ENCODE data around the gene RGS9.

Gene RGS9

DNA sequence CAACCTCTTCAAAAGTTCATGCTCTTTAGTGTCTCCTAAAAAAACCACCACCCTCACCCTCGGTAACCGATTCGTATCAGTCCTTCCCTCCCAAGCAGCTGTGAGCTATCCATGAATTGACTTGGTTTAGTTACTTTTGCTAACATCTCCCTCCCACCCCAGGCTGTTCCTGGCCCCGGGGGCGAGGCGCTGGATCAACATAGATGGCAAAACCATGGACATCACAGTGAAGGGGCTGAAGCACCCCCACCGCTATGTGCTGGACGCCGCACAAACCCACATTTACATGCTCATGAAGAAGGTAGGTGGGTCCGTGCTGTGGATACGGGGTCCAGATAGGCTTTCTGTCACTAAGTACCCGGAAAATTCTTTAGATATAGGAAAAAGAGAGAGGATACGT is 66.8 kb downstream of the RGS9 start:
- no peak for DNase-seq (ENCODE audit: low read depth in 4 of 4, low spot score in 1 of 4)

DNA sequence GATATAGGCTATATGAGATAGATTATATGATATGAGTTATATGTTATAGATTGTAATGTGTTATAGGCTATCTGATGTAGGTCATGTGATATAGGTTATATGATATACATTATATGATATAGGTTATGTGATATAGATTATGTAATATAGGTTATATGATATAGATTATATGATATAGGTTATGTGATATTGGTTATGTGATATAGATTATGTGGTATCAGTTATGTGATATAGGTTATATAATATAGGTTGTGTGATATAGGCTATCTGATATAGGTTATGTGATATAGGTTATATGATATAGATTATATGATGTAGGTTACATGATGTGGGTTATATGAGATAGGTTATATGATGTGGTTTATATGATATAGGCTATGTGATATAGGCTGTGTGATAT is 68.5 kb downstream of the RGS9 start:
- DNase-seq (ENCODE audit: low read depth in 4 of 4, low spot score in 1 of 4) = no peak

DNA sequence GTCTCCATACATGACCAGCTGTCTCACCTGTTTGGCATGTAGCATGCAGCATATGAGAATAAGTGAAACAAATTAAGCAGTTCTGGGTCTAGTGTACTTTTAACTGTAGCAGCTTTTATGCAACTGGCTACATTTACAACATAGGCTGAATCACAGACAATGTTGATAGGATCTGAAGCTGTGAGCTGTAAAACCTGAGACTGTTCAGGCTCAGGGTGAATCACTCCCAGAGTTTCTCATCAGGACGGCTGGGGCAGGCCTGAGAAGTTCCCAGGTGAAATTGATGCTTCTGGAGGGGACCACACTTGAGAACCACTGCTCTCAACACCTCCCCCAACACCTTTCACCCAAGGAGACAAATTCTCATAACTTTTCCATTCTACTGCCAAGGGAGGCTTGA is 70.3 kb downstream of the RGS9 start:
- peak in 1 of 4 experiments; percentile 24 for DNase-seq (ENCODE audit: low read depth in 4 of 4, low spot score in 1 of 4)

DNA sequence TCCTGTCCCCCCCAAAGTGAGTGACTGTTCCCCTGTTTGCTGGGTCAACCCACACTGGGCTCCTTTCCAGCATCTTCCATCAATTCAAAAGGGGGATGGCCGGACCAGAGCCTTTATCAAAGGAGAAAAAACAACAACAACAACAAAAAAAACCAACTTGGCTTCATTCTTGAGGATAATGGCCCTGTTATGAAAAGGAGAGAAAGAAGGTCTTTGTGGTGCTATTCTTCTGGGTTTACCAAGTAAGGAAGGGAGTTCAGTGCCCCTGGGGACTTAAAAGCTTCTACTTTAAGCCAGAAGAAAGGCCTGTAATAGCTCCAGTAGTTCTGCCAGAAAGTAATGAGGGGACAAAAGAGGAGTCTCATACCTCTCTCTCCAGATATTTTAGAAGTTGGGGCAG is 71.5 kb downstream of the RGS9 start:
- DNase-seq (ENCODE audit: low read depth in 4 of 4, low spot score in 1 of 4) = no peak

DNA sequence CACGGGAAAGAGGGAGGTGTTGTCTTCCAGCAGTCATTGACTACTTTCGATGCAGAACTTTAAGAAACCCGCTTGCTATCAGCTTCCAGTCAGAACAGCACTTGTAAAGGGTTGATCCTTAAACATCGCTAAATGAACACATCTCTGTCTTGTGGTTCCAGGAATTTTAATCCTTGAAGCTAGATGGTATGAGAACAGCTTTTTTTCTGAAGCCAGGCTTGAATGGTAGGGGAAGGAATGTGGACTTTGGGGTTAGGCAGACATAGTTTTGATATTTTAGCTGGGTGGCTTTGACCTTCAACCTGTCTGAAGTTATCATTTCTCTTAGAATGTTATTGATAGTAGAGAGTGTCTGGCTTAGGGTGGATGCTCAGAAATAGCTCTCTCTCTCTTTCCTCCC is 81.1 kb downstream of the RGS9 start:
- no peak for DNase-seq (ENCODE audit: low read depth in 4 of 4, low spot score in 1 of 4)

DNA sequence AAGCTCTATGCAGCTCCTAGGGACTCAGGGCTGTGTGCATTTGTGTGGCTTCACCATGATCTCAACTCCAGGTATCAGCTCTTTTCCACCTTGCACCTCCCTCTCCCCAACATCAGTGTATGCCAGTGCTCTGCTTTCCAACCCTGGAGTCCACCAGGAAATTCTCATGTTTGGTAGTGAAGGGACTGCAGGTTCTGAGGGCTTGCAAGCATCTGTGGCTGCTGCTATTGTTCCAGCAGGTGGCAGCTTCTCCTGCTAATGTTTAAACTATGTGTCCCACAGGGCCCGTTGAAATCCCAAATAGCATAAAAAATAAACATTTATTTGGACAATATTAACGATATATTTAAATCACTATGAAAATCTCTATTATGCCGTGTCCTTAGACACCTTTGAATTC is 82.0 kb downstream of the RGS9 start:
- no peak for DNase-seq (ENCODE audit: low read depth in 4 of 4, low spot score in 1 of 4)

DNA sequence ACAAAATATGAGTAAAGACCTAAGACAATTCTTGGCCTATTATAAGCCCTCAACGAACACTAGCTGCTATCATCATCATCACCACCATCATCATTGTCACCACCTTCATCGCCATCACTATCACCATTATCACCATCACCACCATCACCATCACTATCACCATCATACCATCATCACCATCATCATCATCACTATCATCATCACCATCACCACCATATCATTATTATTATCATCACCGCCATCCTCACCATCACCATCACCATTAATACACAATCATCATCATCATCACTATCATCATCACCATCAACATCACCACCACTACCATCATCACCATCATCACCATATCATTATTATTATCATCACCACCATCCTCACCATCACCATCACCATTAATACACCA is 82.5 kb downstream of the RGS9 start:
- DNase-seq (ENCODE audit: low read depth in 4 of 4, low spot score in 1 of 4) = no peak

DNA sequence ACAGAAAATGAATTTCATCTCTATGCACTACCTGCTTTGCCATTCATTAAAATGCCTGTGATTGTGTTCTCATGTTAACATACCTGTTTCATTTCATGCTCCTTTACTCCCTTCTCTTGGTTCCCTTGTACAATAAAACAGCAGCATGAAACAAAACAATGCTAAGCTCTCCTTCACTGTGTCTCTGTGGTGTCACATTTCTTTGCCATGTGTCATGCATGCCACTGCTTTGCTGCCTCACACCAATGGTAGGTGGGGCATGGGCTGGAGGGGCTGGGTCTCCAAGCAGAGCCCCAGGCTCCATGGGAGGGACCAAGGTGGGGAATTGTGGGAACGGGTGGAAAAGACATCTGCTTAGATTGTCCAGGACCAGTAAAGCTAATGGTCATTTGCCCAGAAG is 83.6 kb downstream of the RGS9 start:
- no peak for DNase-seq (ENCODE audit: low read depth in 4 of 4, low spot score in 1 of 4)

DNA sequence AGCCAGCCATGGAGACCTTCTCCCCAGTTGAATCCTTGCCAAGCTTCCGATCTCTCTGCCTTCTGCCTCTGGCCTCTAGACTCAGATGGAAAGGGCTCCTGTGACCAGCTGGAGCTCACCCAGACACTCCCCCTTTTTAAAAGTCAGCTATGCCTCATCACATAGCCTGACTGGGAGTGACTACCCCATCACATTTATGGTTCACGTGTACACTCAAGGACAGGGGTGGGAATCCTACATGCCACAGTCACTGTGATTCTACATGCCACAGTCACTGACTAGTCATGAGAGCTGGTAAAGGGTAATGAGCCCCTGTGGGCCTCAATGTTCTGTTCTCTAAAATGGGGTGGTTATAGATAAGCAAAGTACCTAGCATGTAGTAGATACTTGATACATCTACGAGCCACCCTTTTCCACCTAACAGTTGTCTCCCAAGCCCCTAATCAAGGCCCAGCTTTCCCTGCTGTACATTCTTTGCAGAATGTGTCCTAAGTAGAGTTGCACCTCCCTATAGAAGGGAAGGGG is 85.1 kb downstream of the RGS9 start:
- DNase-seq (ENCODE audit: low read depth in 4 of 4, low spot score in 1 of 4) = no peak

DNA sequence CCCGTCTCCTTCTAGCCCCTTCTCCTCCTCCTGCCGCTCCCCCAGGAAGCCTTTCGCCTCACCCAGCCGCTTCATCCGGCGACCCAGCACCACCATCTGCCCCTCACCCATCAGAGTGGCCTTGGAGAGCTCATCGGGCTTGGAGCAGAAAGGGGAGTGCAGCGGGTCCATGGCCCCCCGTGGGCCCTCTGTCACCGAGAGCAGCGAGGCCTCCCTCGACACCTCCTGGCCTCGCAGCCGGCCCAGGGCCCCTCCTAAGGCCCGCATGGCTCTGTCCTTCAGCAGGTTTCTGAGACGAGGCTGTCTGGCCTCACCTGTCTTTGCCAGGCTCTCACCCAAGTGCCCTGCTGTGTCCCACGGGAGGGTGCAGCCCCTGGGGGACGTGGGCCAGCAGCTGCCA is 87.9 kb downstream of the RGS9 start:
- no peak for DNase-seq (ENCODE audit: low read depth in 4 of 4, low spot score in 1 of 4)

DNA sequence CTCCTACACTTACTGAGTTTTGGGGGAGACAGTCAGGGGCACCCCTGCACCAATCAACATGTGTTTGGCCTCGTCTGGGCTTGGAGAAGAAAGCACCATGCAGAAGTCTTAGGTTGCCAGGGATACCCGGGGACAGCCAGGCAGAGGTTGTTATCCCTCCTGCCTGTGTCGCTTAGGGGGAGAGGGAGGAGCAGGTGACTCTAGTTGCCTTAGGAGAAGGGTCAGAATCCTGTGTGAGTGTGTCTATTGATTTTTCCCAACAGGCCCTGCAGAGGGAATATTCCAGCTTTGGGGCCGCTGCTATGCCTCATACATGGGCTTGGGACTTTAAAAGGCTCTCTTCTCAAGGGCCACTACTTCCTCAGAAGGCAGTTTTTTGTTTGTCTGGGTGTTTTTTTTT is 89.1 kb downstream of the RGS9 start:
- DNase-seq (ENCODE audit: low read depth in 4 of 4, low spot score in 1 of 4) = no peak

DNA sequence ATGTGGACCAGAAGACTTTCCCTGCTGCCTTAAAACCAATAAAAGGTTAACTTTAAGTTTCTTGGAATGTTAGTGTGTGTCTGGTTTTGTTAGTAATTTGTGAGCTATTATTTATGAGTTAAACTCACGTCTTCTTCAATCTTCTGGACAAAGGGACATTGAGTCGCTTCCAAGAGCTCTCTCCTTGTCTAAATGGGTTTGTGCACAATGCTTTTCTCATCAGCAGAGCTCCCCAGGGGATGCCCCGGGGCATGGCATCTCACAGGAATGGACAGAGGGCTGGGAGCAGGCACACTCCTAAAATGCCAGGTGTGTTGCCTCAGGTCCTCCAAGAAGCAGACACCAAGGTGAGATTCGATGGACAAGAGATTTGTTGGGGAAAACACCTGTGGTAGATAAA is 90.5 kb downstream of the RGS9 start:
- no peak for DNase-seq (ENCODE audit: low read depth in 4 of 4, low spot score in 1 of 4)

DNA sequence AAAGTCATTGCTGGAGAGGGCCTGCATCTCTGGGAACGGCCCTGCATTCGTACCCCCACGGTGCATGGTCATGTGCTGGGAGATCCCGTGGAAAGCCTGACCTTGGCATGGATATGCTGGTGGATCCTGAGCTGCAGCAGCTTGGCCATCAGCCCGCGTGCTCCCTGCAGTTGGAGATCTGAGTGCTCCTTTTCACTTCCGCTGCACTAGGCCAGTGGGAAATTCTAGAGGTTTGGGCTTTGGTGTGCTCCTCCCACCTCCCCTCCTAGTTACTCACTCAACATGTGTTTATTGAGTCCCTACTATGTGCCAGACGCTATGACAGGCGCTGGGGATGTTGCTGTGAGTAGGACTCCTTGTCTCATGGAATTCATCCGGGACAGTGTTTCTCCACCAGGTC is 91.1 kb downstream of the RGS9 start:
- DNase-seq (ENCODE audit: low read depth in 4 of 4, low spot score in 1 of 4) = no peak

DNA sequence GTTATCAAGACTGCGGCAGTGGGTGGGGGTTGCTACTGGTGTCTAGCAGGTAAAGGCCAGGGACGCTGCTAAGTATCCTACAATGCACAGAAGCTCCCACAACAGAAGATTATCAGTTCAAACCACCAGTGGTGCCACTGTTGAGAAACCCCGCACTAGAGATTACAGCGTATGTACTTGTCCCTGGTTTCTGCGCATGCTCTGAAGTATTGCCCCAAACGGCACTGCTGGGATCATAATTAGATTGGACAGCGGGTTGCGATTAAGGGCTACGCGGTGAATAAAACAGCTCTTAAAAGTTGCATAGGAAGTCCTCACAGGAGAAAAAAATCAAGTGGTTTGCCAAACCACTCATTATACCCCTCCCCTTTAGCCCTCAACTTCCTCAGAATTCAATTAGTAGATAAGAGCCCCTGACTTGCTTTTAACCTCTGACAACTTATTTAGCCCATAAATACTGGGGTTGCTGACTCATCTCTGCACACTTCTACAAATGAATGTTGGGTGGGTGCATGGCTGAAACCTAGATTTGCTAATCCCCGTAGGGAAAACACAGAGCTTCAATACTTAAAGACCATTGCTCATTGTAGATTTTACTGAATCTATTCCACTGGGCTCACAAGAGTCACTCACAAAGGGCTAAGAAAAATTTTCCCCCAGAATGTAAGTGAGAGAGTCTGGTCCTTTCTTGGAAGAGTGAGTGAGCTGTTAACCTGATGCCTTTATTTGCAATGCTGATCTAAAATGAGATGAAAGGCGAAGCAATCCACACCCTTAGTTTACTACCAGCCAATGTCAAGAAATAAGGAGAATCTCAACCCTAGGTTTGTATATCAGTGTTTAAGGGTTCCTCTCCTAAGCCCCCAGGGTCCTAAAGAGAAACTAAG is 91.8 kb downstream of the RGS9 start:
- peak in 3 of 4 experiments; percentile 25 to 48 (median 32) for DNase-seq (ENCODE audit: low read depth in 4 of 4, low spot score in 1 of 4)

DNA sequence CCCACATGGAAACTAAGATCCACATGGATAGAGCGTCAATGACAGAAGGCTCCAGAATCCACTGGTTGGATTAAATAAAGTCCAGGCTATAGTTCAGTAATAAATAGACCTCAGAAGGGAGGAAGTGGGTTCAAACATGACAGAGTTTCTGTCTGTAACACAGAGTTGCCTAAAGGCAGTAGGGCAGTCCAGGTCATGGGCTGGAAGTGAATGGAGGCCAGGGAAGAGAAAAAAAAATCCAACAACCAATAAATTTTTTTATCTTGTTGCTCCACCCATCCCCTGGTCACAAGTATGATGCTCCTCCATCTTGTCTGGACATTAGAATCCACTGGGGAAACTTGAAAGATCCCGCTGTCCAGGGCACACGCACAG is 92.4 kb downstream of the RGS9 start:
- no peak for DNase-seq (ENCODE audit: low read depth in 4 of 4, low spot score in 1 of 4)

DNA sequence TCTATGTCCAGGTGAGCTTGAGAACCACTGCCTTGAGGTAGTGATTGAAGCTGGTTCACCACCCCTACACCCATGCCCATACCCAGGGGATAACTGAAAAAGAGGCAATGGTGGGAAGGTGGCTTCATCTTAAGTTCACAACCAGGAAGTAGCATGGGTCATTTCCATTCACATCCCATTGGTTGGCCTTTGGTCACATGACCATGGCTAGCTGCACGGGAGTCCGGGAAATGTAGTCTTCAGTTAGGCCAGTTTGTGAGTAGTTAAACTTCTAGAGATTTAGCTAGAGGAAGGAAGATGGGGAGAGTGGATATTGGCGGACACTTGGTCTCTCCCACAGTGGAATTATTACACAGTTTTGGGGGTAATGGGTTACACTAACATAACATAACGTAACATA is 92.9 kb downstream of the RGS9 start:
- no peak for DNase-seq (ENCODE audit: low read depth in 4 of 4, low spot score in 1 of 4)

DNA sequence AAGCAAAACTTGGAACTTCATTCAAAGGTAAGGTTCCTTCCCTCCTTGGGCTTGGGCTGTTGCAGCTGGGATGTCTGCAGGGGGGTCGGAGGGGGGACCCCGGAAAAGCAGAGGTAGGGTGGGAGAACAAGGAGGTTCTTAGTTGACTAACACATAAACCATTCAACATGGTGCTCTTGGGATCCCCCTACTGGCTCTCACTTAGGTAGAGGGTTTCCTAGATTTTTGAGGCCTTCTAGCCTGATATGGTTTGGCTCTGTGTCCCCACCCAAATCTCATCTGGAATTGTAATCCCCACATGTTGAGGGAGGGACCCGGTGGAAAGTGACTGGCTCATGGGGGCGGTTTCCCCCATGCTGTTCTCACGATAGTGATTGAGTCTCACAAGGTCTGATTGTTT is 93.9 kb downstream of the RGS9 start:
- DNase-seq (ENCODE audit: low read depth in 4 of 4, low spot score in 1 of 4) = no peak

DNA sequence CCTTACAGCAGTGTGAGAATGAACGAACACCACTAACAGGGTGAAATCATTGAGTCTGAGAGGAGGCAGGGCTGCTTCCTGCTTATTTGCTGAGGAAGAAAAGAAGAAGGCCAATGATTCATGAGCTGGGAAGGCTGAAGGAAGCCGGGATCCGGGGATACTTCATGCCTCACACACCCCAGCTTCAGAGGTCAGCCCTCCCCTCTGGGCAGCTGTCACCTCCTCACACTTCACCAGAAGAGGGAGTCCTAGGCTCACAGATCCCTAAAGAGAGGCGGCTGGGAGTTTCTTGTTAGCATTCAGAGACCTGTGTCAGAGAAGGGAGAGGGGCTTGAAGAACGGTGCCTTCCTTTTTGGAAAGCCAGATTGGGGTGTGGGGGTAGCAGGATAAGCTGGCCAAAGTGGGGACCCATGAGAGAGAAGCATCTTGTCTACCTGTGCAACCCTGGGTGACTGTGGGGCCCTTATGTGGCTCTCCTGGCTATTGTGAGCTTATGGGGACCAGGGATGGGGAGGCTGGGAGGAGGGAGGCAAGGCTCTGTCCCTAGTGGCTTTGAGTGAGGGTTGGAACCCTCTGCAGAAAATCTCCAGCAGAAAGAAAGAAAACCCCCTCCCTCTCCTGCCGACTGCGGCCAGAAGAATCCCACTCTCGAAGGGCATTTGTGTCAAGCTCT is 94.6 kb downstream of the RGS9 start:
- DNase-seq (ENCODE audit: low read depth in 4 of 4, low spot score in 1 of 4) = peak in 3 of 4 experiments; percentile 16 to 29 (median 20)

DNA sequence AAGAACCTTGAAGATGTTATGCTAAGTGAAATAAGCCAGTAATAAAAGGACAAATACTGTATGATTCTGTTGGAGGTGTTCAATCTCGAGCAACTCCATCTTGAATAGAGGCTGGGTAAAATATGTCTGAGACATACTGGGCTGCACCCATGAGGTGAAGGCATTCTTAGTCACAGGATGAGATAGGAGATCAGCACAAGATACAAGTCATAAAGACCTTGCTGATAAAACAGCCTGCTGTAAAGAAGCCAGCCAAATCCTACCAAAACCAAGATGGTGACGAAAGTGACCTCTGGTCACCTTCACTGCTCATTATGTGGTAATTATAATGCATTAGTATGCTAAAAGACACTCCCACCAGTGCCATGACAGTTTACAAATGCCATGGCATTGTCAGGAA is 98.1 kb downstream of the RGS9 start:
- DNase-seq (ENCODE audit: low read depth in 4 of 4, low spot score in 1 of 4) = no peak

DNA sequence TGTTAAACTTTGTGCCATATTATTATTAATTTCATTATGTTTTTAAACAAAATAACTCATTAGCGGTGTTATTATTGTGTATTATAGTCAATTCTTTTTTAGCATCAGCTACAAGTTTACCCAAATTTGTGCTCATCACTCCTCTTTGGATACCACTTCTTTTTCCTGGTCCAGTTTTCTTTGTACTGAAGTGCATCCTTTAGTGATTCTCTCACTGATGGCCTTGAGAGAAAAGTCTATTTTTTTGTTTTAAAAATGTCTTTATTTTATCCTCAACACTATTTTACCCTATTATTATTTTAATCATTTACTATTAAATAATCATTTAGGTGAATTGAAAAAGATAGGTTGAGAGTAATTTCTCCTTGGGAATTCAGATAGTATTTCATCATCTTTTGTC is 99.2 kb downstream of the RGS9 start:
- no peak for DNase-seq (ENCODE audit: low read depth in 4 of 4, low spot score in 1 of 4)

DNA sequence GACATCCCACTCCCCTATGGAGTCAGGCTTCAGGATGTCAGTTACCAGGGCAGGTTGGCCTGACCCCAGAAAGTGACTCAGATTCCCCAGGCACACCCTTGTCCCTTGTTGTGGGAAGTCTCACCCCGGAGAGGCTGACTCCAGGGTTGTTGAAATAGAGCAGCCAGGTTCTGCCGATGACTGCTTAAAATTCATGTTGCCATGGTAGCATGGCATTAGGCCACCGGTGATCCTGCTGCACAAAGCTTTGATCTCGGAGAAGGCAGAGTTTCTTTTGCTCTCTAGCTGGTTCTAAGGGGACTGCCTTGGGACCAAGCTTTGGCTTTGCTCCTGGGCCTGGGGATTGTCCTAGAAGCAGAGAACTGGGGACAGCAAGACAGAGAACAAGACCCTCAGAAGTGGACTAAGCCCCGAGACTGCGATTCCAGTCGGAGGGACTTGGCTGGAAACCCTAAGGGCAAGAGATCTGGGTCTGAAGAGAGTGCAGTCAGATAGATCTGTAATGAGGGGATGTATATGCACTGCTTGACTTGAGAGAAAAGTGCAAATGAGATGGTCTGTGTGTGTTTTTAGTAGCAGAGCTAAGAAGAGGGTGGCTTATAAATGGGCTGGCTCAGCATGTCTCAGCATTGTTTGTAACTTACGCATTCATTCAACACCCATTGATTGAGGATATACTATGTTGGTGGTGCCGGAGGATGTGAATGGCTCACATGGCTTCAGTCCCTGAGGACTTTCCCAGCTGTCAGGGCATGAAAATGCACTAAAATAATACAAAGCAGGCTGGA is 106.9 kb downstream of the RGS9 start:
- no peak for DNase-seq (ENCODE audit: low read depth in 4 of 4, low spot score in 1 of 4)

DNA sequence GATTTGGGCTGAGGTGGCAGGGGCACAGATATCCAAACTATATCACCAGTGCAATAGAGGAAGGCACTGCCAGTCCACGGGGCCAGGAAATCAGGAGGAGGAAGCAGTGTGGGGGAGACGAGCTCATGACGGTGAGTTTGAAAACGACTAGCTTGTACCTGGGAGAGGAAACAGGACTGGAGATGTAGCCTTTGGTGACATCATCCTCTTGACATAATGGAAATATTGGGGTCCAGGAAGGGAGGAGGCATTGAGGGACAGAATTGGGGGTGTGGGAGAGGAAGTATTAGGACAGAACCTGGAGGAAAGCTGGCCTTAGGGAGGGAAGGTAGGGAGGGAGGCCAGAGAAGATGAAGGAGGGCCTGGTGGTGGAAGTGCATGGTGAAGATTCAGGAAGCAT is 109.1 kb downstream of the RGS9 start:
- no peak for DNase-seq (ENCODE audit: low read depth in 4 of 4, low spot score in 1 of 4)
